PC-9 (cell line): ENCODE data around the gene ZCRB1. TPM values are rescaled to one million over a fixed set of nuclear protein-coding genes. Genes with fewer than 3 reads are reported as not detected.
"Not testable (repeated sequence)": the region's sequence is repeated elsewhere in the genome, so short reads cannot be mapped to it uniquely, and the experiment has no call there.

Experiments
- BruUV-seq: library from RNA; stranded (reverse); fragments of 400-500 nt; replicated peaks from 2 replicates; lab custom pipeline; 2021; lab: Mats Ljungman, UMichigan
- CTCF ChIA-PET: fragments of 300-600 bp; sonication (Branson Sonifier 250); formaldehyde crosslinking; loops from one replicate; lab custom pipeline; 2022; ENCODE audit warnings: antibody characterized with exemption; lab: Charles Lee
- POLR2A ChIA-PET: fragments of 300-600 bp; sonication (Branson Sonifier 250); formaldehyde crosslinking; loops from one replicate; lab custom pipeline; 2022; ENCODE audit warnings: antibody characterized with exemption; ENCODE audit not compliant: unreplicated experiment; lab: Charles Lee
- DNase-seq, 2 experiments: peaks; one replicate each; pipeline versions ENCODE4 v3.0.0 to v3.0.0-alpha.2; 2015 to 2022; ENCODE audit warnings: mixed read lengths in 1 of 2
- H2AFZ ChIP-seq: fragments of 200-600 bp; sonication (generic); 2 replicates; pipeline ENCODE4 v1.8.1; 2017; ENCODE audit warnings: antibody characterized with exemption
- H3F3A ChIP-seq: fragments of 200-600 bp; sonication (generic); 2 replicates; pipeline ENCODE4 v1.8.1; 2017; ENCODE audit warnings: antibody characterized with exemption, mild to moderate bottlenecking, low read depth; ENCODE audit not compliant: insufficient read depth
- H3K27ac ChIP-seq: fragments of 200-600 bp; sonication (generic); 2 replicates; pipeline ENCODE4 v1.6.1; 2016; ENCODE audit warnings: mixed run types
- H3K27me3 ChIP-seq: fragments of 200-600 bp; sonication (generic); 2 replicates; pipeline ENCODE4 v1.6.1; 2016; ENCODE audit warnings: low read depth, mixed run types; ENCODE audit not compliant: insufficient read depth
- H3K36me3 ChIP-seq: fragments of 200-600 bp; sonication (generic); 2 replicates; pipeline ENCODE4 v1.6.1; 2016; ENCODE audit warnings: low read depth, mixed run types
- H3K4me1 ChIP-seq: fragments of 200-600 bp; sonication (generic); replicated peaks from 2 replicates; pipeline ENCODE4 v1.6.1; 2016; ENCODE audit warnings: mixed run types; ENCODE audit not compliant: insufficient read depth
- H3K4me2 ChIP-seq: fragments of 200-600 bp; sonication (generic); 2 replicates; pipeline ENCODE4 v1.6.1; 2017; ENCODE audit warnings: mixed run types
- H3K4me3 ChIP-seq: fragments of 200-600 bp; sonication (generic); 2 replicates; pipeline ENCODE4 v1.6.1; 2016; ENCODE audit warnings: mixed run types
- H3K79me2 ChIP-seq: fragments of 200-600 bp; sonication (generic); 2 replicates; pipeline ENCODE4 v1.6.1; 2017; ENCODE audit warnings: low read depth, mixed run types
- H3K9me2 ChIP-seq: fragments of 200-600 bp; sonication (generic); 2 replicates; pipeline ENCODE4 v1.8.1; 2017; ENCODE audit warnings: mild to moderate bottlenecking; ENCODE audit not compliant: insufficient read depth
- H3K9me3 ChIP-seq: fragments of 200-600 bp; sonication (generic); 2 replicates; pipeline ENCODE4 v1.8.1; 2016; ENCODE audit warnings: low read depth; ENCODE audit not compliant: insufficient read depth
- H4K20me1 ChIP-seq: fragments of 200-600 bp; sonication (generic); 2 replicates; pipeline ENCODE4 v1.8.1; 2017; ENCODE audit not compliant: insufficient read depth
- EZH2 ChIP-seq: fragments of 200-600 bp; sonication (generic); IDR thresholded peaks from 2 replicates; pipeline ENCODE4 v1.8.0; 2017; ENCODE audit warnings: antibody characterized with exemption, low read depth
- intact Hi-C: fragments of 100-400 bp; cut with micrococcal nuclease; formaldehyde crosslinking; loops from one replicate; pipeline ENCODE4 v1.10.0; 2022; ENCODE audit not compliant: unreplicated experiment
- total RNA-seq: library from RNA; stranded (reverse); gene quantifications from 2 replicates; pipeline ENCODE4 v1.2.3, GENCODE V29; 2021
- TF ChIP-seq, protein P1 (sequence below): fragments of 200-600 bp; sonication (generic); conservative IDR thresholded peaks from 2 replicates; pipeline ENCODE4 v1.6.1; 2017; ENCODE audit warnings: mixed run types, antibody characterized with exemption, mild to moderate bottlenecking, moderate library complexity

ZCRB1 gene
- total RNA-seq, 1 experiment from 2014 or later = 69.3 TPM

DNA sequence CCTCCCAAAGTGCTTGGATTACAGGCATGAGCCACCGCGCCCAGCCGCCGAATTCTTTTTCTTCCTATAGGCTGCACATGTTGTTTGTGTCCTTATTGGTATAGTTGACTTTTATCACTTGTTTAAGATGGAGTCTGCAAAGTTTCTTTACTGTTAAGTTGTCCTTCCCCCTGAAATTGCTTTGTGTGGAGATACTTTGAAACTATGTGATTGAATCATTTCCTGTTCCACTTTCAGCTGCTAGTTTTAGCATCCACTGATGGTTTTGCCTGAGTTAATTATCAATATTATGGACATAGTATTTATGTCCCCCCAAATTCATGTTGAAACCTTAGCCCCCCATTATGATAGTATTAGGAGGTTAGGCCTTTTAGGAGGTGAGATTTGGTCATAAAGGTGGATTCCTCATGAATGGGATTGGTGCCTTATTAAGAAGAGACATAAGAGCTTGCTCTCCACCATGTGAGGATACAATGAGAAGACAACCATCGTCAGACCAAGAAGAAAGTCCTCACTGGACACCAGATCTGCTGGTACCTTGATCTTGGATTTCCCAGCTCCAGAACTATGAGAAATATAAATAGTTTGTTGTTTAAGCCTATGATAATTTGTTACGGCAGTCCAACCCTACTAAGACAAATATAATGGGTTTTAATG is 35.0 kb upstream of the ZCRB1 start:
- no peak for TF ChIP-seq EZH2
- TF ChIP-seq, protein P1, sequence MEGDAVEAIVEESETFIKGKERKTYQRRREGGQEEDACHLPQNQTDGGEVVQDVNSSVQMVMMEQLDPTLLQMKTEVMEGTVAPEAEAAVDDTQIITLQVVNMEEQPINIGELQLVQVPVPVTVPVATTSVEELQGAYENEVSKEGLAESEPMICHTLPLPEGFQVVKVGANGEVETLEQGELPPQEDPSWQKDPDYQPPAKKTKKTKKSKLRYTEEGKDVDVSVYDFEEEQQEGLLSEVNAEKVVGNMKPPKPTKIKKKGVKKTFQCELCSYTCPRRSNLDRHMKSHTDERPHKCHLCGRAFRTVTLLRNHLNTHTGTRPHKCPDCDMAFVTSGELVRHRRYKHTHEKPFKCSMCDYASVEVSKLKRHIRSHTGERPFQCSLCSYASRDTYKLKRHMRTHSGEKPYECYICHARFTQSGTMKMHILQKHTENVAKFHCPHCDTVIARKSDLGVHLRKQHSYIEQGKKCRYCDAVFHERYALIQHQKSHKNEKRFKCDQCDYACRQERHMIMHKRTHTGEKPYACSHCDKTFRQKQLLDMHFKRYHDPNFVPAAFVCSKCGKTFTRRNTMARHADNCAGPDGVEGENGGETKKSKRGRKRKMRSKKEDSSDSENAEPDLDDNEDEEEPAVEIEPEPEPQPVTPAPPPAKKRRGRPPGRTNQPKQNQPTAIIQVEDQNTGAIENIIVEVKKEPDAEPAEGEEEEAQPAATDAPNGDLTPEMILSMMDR = no peak
- no peaks in the 10 kb centered on the region for H4K20me1 ChIP-seq
- no peak overlapping the region for H3K27ac ChIP-seq
- CTCF ChIA-PET = no interaction called here
- H3K9me2 ChIP-seq = no peaks in the 10 kb centered on the region
- no peak overlapping the region for H3K4me3 ChIP-seq
- no peaks in the 10 kb centered on the region for H3K9me3 ChIP-seq
- DNase-seq = no peak
- no peaks in the 10 kb centered on the region for H3F3A ChIP-seq
- H3K79me2 ChIP-seq = peaks cover 3% of the 10 kb centered on the region; the same call in 1 of the 2 replicates
- no peak overlapping the region for H2AFZ ChIP-seq
- no peak overlapping the region for H3K4me2 ChIP-seq
- POLR2A ChIA-PET = no interaction called here
- intact Hi-C loops = no loop called here
- H3K27me3 ChIP-seq = no peaks in the 10 kb centered on the region
- peaks cover 10% of the 10 kb centered on the region for H3K36me3 ChIP-seq
- no TSS peak for BruUV-seq
- H3K4me1 ChIP-seq = no peaks in the 10 kb centered on the region

DNA sequence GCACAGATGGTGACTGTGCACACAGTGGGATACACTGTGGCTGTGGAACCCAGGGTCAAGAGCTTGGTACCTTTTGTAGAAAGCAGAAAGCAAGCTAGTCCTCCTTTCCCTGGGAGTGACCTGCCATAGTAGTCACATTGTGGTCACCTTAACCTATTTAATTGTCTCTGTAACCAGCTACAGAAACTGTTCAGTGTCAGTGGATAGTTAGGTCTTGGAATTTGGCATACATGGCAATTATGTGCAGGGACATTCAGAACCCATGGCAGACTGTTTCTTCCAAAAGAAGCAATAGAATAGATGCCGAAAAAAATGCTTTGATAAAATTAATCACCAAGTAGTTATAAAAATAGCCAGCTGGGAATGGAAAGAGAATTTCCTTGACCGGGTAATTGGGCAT is 30.4 kb upstream of the ZCRB1 start:
- intact Hi-C loops = no loop called here
- H3K4me1 ChIP-seq = no peaks in the 10 kb centered on the region
- BruUV-seq = no TSS peak
- no peak overlapping the region for H3K27ac ChIP-seq
- no peaks in the 10 kb centered on the region for H3K27me3 ChIP-seq
- H4K20me1 ChIP-seq = no peaks in the 10 kb centered on the region
- peaks cover 9% of the 10 kb centered on the region; the same call in 1 of the 2 replicates for H3K36me3 ChIP-seq
- no peaks in the 10 kb centered on the region for H3K9me2 ChIP-seq
- no peaks in the 10 kb centered on the region for H3F3A ChIP-seq
- H3K4me2 ChIP-seq = no peak overlapping the region
- CTCF ChIA-PET = no interaction called here
- H2AFZ ChIP-seq = no peak overlapping the region
- POLR2A ChIA-PET = no interaction called here
- no peak for DNase-seq
- H3K9me3 ChIP-seq = no peaks in the 10 kb centered on the region
- no peak for TF ChIP-seq EZH2
- TF ChIP-seq, protein P1 = no peak
- 0 out of 2 replicates have a peak, but pooled peaks cover 2% of the 10 kb centered on the region for H3K79me2 ChIP-seq
- H3K4me3 ChIP-seq = no peak overlapping the region

DNA sequence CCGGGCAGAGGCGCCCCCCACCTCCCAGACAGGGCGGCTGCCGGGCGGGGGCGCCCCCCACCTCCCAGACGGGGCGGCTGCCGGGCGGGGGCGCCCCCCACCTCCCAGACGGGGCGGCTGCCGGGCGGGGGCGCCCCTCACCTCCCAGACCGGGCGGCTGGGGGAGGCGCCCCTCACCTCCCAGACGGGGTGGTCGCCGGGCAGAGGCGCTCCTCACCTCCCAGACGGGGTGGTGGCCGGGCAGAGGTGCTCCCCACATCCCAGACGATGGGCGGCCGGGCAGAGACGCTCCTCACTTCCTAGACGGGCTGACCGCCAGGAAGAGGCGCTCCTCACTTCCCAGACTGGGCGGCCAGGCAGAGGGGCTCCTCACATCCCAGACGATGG is 24.1 kb upstream of the ZCRB1 start:
- peaks cover 26% of the 10 kb centered on the region for H3K79me2 ChIP-seq

DNA sequence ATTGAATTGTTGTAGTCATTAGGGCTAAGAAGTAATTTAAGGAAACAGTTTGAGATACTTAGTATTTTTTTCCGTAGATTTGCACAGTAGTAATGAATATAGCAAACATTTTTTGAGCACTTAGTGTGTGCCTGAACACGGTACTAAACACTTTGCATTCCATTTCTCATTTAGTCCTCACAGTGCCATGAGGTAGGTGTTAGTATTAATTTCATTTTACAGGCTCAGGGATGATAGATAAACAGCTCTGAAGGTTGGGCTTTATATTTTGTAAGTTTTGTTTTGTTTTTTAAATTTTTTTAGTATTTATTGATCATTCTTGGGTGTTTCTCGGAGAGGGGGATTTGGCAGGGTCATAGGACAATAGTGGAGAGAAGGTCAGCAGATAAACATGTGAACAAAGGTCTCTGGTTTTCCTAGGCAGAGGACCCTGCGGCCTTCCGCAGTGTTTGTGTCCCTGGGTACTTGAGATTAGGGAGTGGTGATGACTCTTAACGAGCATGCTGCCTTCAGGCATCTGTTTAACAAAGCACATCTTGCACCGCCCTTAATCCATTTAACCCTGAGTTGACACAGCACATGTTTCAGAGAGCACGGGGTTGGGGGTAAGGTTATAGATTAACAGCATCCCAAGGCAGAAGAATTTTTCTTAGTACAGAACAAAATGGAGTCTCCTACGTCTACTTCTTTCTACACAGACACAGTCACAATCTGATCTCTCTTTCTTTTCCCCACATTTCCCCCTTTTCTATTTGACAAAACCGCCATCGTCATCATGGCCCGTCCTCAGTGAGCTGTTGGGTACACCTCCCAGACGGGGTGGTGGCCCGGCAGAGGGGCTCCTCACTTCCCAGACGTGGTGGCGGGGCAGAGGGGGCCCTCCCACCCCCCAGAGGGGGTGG is 23.5 kb upstream of the ZCRB1 start:
- intact Hi-C loops, H3K4me3 ChIP-seq, H3K4me1 ChIP-seq, H3K4me2 ChIP-seq, H3K27ac ChIP-seq, H2AFZ ChIP-seq, H3K36me3 ChIP-seq, H3K27me3 ChIP-seq, H3K9me2 ChIP-seq, POLR2A ChIA-PET, H4K20me1 ChIP-seq, BruUV-seq, DNase-seq, H3K9me3 ChIP-seq, CTCF ChIA-PET, H3F3A ChIP-seq: not testable (repeated sequence)
- H3K79me2 ChIP-seq = peaks cover 28% of the 10 kb centered on the region

More for the DNA sequence above, 24.1 kb upstream of the ZCRB1 start:
- H3K27ac ChIP-seq, H3K36me3 ChIP-seq, H4K20me1 ChIP-seq, POLR2A ChIA-PET, H2AFZ ChIP-seq, BruUV-seq, H3K9me3 ChIP-seq, H3K27me3 ChIP-seq, H3K4me1 ChIP-seq, CTCF ChIA-PET, H3K9me2 ChIP-seq, intact Hi-C loops, H3K4me3 ChIP-seq, DNase-seq, H3F3A ChIP-seq, H3K4me2 ChIP-seq: not testable (repeated sequence)
